NCI-H1694 (cell line): Measurements from ENCODE around the gene GRSF1.
"Not testable (repeated sequence)": the region's sequence is repeated elsewhere in the genome, so short reads cannot be mapped to it uniquely, and the experiment has no call there.

Experiments used
- DNase-seq: peaks from one replicate; lab custom pipeline; 2025; lab: John Stamatoyannopoulos, UW

Gene GRSF1

DNA sequence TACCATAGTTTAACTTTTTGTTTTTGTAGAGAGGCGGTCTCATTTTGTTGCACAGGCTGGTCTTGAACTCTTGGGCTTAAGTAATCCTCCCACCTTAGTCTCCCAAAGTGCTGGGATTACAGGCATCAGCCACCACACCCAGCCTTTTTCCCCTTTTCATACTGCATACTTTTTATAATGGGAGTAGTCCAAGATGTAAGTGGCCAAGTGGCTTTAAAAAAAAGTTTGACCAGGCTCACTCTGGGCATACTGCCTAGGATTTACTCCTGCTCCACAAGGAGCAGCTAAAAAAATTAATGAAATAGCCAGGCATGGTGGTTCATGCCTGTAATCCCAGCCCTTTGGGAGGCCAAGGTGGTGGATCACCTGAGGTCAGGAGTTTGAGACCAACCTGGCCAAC lies 6.0 kb downstream of the GRSF1 start:
- DNase-seq, result no peak

DNA sequence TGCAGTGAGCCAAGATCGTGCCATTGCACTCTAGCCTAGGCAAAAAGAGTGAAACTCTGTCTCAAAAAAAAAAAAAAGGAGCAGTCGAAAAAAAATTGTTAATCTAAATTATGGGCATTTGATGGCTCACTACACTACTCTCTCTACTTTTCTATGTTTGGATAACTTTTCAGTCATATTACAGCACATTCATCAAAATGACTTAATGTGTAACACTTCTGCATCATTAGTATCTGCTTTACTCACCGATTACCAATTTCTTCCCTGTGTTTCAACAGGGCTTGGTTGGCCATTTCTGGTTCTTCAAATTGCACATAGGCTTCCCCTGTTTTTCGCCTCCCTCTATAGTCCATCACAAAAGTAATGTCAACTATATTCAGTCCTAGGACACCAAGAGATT lies 8.4 kb downstream of the GRSF1 start:
- no peak for DNase-seq

DNA sequence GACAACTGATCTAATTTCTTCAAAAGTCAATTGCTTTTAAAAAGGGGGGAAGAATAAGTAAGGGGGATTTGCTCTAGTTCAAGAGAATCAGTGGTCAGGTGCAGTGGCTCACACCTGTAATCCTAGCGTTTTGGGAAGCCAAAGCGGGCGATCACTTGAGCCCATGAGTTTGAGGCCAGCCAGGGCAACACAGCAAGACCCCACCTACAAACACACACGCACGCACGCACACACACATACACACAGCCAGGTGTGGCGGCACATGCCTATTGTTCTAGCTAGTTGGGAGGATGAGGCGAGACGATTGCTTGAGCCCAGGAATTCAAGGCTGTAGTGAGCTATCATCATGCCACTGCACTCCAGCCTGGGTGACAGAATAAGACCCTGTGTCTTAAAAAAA lies 9.6 kb downstream of the GRSF1 start:
- no peak for DNase-seq

DNA sequence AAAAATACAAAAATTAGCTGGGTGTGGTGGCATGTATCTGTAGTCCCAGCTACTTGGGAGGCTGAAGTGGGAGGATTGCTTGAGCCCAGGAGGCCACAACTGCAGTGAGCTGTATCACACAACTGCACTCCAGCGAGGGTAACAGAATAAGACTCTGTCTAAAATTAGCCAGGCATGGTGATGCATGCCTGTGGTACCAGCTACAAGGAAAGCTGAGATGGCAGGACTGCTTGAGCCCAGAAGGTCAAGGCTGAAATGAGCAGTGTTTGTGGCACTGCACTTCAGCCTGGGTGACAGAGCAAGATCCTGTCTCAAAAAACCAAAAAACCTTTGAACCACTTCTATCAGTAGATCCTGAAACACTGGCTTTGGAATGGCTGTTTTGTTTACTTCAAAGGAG lies 10.2 kb downstream of the GRSF1 start:
- no peak for DNase-seq

DNA sequence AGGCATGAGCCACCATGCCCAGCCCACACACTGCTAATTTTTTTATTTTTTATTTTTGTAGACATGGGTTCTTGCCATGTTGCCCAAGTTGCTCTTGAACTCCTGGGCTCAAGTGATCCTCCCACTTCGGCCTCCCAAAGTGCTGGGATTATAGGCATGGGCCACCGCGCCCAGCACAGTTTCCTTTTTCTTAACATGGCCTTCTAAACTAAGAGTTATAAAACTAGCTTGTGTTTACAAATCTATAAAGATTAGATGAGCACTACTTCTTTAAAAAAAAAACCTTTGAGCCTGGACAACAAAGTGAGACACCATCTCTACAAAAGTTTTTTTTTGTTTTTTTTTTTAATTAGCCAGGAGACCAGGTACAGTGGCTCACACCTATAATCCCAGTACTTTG lies 10.7 kb downstream of the GRSF1 start:
- DNase-seq, result no peak

- no peak for DNase-seq
These were observed 20.8 kb downstream of the GRSF1 start for GRCh38 chr4:70818921-70819320.

GRCh38 chr4:70818173-70818855 lies 21.4 kb downstream of the GRSF1 start:
- DNase-seq, result no peak

GRCh38 chr4:70816894-70817293 lies 22.8 kb downstream of the GRSF1 start:
- DNase-seq, result no peak

DNA sequence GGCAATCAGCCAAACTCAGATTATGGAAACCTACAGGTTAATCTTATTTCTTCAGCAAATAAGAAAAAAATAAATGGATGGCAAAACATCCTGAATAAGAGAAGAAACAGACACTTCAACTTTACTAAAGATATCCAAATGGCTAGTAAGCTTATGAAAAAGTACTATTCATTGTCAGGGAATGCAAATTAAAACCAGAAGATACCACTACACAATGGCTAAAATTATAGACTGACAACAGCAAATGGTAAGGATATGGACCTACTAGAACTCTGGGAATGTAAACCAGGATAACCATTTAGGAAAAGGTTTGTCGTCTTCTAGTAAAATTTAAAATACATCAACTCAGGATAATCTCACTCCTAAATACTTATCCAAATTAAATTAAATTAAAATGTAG lies 24.3 kb downstream of the GRSF1 start:
- no peak for DNase-seq

GRCh38 chr4:70808151-70808550 lies 31.5 kb downstream of the GRSF1 start:
- no peak for DNase-seq

- DNase-seq, result no peak
These were observed 36.6 kb downstream of the GRSF1 start for GRCh38 chr4:70802928-70803580.

DNA sequence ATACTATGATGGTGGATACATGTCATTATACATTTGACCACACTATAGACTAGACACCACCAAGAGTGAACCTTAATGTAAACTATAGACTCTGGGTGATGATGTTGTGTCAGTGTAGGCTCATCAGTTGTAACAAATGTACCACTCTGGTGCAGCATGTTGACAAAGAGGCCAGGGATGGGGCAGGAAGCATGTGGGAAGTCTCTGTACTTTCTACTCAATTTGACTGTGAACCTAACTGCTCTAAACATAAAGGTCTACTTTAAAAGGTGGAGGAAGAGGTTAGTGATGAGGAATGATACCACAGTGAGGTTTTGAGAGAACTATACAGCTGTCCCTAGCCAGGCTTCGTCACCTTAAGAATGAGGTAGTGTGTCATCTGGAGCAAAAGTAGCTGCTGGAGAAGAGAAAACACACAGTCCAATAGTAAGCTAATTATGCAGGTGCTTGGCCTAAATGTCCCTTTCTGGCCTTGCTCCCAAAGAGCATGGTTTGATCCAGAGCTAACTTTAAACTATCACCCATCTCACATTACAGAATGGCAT lies 38.4 kb downstream of the GRSF1 start:
- no peak for DNase-seq

GRCh38 chr4:70793626-70794025 lies 46.1 kb downstream of the GRSF1 start:
- DNase-seq, result no peak

GRCh38 chr4:70788733-70789132 lies 51.0 kb downstream of the GRSF1 start:
- no peak for DNase-seq

- DNase-seq, result no peak
These were observed 52.2 kb downstream of the GRSF1 start for GRCh38 chr4:70787496-70787895.

- DNase-seq, result no peak
These were observed 56.6 kb downstream of the GRSF1 start for GRCh38 chr4:70783096-70783495.

GRCh38 chr4:70778888-70779422 lies 60.7 kb downstream of the GRSF1 start:
- no peak for DNase-seq

- DNase-seq, result no peak
These were observed 66.6 kb downstream of the GRSF1 start for GRCh38 chr4:70772929-70773555.

DNA sequence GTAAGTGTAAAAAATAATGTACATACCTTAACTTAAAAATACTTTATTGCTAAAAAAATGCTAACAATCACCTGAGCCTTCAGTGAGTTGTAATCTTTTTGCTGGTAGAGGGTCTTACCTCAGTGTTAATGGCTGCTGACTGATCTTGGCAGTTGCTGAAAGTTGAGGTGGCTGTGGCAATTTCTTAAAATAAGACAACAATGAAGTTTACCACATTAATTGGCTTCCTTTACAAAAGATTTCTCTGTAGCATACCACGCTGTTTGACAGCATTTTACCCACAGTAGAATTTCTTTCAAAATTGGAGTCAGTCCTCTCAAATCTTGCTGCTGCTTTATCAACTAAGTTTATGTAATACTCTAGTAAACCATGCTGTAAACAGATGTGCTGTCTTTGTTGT lies 70.3 kb downstream of the GRSF1 start:
- DNase-seq, result not testable (repeated sequence)

DNA sequence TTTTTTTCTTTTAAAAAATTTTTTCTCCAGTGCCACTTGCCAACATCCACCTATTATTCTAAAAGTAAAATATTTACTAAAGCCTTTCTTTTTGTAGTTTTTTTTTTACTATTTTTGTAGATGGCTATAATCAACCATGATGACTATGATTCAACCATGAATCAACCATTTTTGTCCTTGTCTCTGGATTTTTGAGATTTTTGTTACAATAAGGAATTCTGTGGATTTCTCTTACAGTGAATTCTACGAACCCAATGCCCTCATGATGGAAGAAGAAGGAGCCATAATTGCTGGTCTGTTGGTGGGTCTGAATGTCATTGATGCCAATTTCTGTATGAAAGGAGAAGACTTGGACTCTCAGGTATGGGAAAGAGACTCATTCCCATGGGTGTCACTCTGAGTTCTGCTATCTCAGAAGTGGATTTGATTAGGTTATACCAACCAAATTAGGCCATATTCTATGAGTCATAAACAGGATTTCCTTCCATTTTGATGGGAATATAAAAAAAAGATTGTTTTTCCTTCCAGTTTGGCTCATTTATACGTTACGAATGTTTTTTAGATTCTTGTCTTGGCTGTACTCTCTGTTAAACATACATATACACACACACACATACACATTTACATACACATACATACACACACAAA lies 71.3 kb downstream of the GRSF1 start:
- no peak for DNase-seq
